ENCODE results near the gene GLTP.
"Not testable (repeated sequence)": the region's sequence is repeated elsewhere in the genome, so short reads cannot be mapped to it uniquely, and the experiment has no call there.

The GLTP gene

GRCh38 chr12:109880043-109880931 lies at the start of gene GLTP:
TSS of gene GLTP (minus strand) at chr12:109880541. CDS start at chr12:109880374, 167 bp downstream.
- Histone ChIP-seq H3K27me3 (ENCODE audit: control insufficient read depth, insufficient read depth, low read length) (no peaks in the 10 kb centered on the region), H3K27ac (ENCODE audit: low read length) (peak within 1 kb of the TSS; percentile 66), H3K4me1 (ENCODE audit: control insufficient read depth, insufficient read depth, low read length) (peaks cover 5% of the 10 kb centered on the region), H3K4me3 (ENCODE audit: low read length) (peak within 1 kb of the TSS; percentile 67), H3K9me3 (ENCODE audit: control insufficient read depth, insufficient read depth, low read length) (no peaks in the 10 kb centered on the region), H3K36me3 (ENCODE audit: control insufficient read depth, insufficient read depth, low read length) (no peaks in the 10 kb centered on the region)
- WGBS (ENCODE audit: insufficient coverage, insufficient read length): no CpG with 5 or more reads among the region's 92 CpGs
- peak; percentile 57 for DNase-seq (ENCODE audit: low read depth, low spot score)

GRCh38 chr12:109929326-109929725 lies 49.0 kb upstream of the GLTP start:
- not testable (repeated sequence) for H3K36me3 ChIP-seq (ENCODE audit: control insufficient read depth, insufficient read depth, low read length); H3K27ac ChIP-seq (ENCODE audit: low read length); H3K27me3 ChIP-seq (ENCODE audit: control insufficient read depth, insufficient read depth, low read length); DNase-seq (ENCODE audit: low read depth, low spot score); H3K4me1 ChIP-seq (ENCODE audit: control insufficient read depth, insufficient read depth, low read length); H3K4me3 ChIP-seq (ENCODE audit: low read length); H3K9me3 ChIP-seq (ENCODE audit: control insufficient read depth, insufficient read depth, low read length)
- no CpG with 5 or more reads among the region's 14 CpGs for WGBS (ENCODE audit: insufficient coverage, insufficient read length)

- Histone ChIP-seq H3K27me3 (ENCODE audit: control insufficient read depth, insufficient read depth, low read length) (no peaks in the 10 kb centered on the region), H3K4me1 (ENCODE audit: control insufficient read depth, insufficient read depth, low read length) (no peaks in the 10 kb centered on the region), H3K4me3 (ENCODE audit: low read length) (no peak overlapping the region), H3K9me3 (ENCODE audit: control insufficient read depth, insufficient read depth, low read length) (no peaks in the 10 kb centered on the region), H3K27ac (ENCODE audit: low read length) (no peak overlapping the region), H3K36me3 (ENCODE audit: control insufficient read depth, insufficient read depth, low read length) (peaks cover 7% of the 10 kb centered on the region)
- no peak for DNase-seq (ENCODE audit: low read depth, low spot score)
- no CpG with 5 or more reads among the region's 12 CpGs for WGBS (ENCODE audit: insufficient coverage, insufficient read length)
Observed at GRCh38 chr12:109928058-109928656, 47.8 kb upstream of the GLTP start.

- Histone ChIP-seq H3K27me3 (ENCODE audit: control insufficient read depth, insufficient read depth, low read length) (no peaks in the 10 kb centered on the region), H3K36me3 (ENCODE audit: control insufficient read depth, insufficient read depth, low read length) (peaks cover 4% of the 10 kb centered on the region; the same call in 1 of the 2 replicates), H3K27ac (ENCODE audit: low read length) (no peak overlapping the region), H3K4me1 (ENCODE audit: control insufficient read depth, insufficient read depth, low read length) (no peaks in the 10 kb centered on the region), H3K9me3 (ENCODE audit: control insufficient read depth, insufficient read depth, low read length) (no peaks in the 10 kb centered on the region), H3K4me3 (ENCODE audit: low read length) (no peak overlapping the region)
- DNase-seq (ENCODE audit: low read depth, low spot score): no peak
- WGBS (ENCODE audit: insufficient coverage, insufficient read length): no CpG with 5 or more reads among the region's 8 CpGs
Observed at GRCh38 chr12:109927622-109928021, 47.3 kb upstream of the GLTP start.

GRCh38 chr12:109926488-109927210 lies 46.3 kb upstream of the GLTP start:
- H3K36me3 ChIP-seq (ENCODE audit: control insufficient read depth, insufficient read depth, low read length): 0 out of 2 replicates have a peak, but pooled peaks cover 2% of the 10 kb centered on the region
- DNase-seq (ENCODE audit: low read depth, low spot score): no peak
- H3K27ac ChIP-seq (ENCODE audit: low read length): no peak overlapping the region
- H3K27me3 ChIP-seq (ENCODE audit: control insufficient read depth, insufficient read depth, low read length): no peaks in the 10 kb centered on the region
- H3K4me3 ChIP-seq (ENCODE audit: low read length): no peak overlapping the region
- H3K9me3 ChIP-seq (ENCODE audit: control insufficient read depth, insufficient read depth, low read length): no peaks in the 10 kb centered on the region
- no CpG with 5 or more reads among the region's 11 CpGs for WGBS (ENCODE audit: insufficient coverage, insufficient read length)
- H3K4me1 ChIP-seq (ENCODE audit: control insufficient read depth, insufficient read depth, low read length): no peaks in the 10 kb centered on the region

GRCh38 chr12:109926016-109926415 lies 45.7 kb upstream of the GLTP start:
- no peaks in the 10 kb centered on the region for H3K4me1 ChIP-seq (ENCODE audit: control insufficient read depth, insufficient read depth, low read length)
- no peak overlapping the region for H3K4me3 ChIP-seq (ENCODE audit: low read length)
- H3K27ac ChIP-seq (ENCODE audit: low read length): no peak overlapping the region
- no CpG with 5 or more reads among the region's 8 CpGs for WGBS (ENCODE audit: insufficient coverage, insufficient read length)
- DNase-seq (ENCODE audit: low read depth, low spot score): no peak
- no peaks in the 10 kb centered on the region for H3K9me3 ChIP-seq (ENCODE audit: control insufficient read depth, insufficient read depth, low read length)
- 0 out of 2 replicates have a peak, but pooled peaks cover 2% of the 10 kb centered on the region for H3K36me3 ChIP-seq (ENCODE audit: control insufficient read depth, insufficient read depth, low read length)
- H3K27me3 ChIP-seq (ENCODE audit: control insufficient read depth, insufficient read depth, low read length): no peaks in the 10 kb centered on the region

GRCh38 chr12:109925185-109925840 lies 45.0 kb upstream of the GLTP start:
- Histone ChIP-seq H3K4me3 (ENCODE audit: low read length) (no peak overlapping the region), H3K4me1 (ENCODE audit: control insufficient read depth, insufficient read depth, low read length) (no peaks in the 10 kb centered on the region), H3K36me3 (ENCODE audit: control insufficient read depth, insufficient read depth, low read length) (no peaks in the 10 kb centered on the region), H3K9me3 (ENCODE audit: control insufficient read depth, insufficient read depth, low read length) (no peaks in the 10 kb centered on the region), H3K27ac (ENCODE audit: low read length) (no peak overlapping the region), H3K27me3 (ENCODE audit: control insufficient read depth, insufficient read depth, low read length) (no peaks in the 10 kb centered on the region)
- no peak for DNase-seq (ENCODE audit: low read depth, low spot score)
- no CpG with 5 or more reads among the region's 20 CpGs for WGBS (ENCODE audit: insufficient coverage, insufficient read length)

- Histone ChIP-seq H3K27ac (ENCODE audit: low read length) (no peak overlapping the region), H3K36me3 (ENCODE audit: control insufficient read depth, insufficient read depth, low read length) (no peaks in the 10 kb centered on the region), H3K27me3 (ENCODE audit: control insufficient read depth, insufficient read depth, low read length) (no peaks in the 10 kb centered on the region), H3K9me3 (ENCODE audit: control insufficient read depth, insufficient read depth, low read length) (no peaks in the 10 kb centered on the region), H3K4me1 (ENCODE audit: control insufficient read depth, insufficient read depth, low read length) (no peaks in the 10 kb centered on the region), H3K4me3 (ENCODE audit: low read length) (no peak overlapping the region)
- no CpG with 5 or more reads among the region's 17 CpGs for WGBS (ENCODE audit: insufficient coverage, insufficient read length)
- DNase-seq (ENCODE audit: low read depth, low spot score): no peak
Observed at GRCh38 chr12:109923481-109924245, 43.3 kb upstream of the GLTP start.

GRCh38 chr12:109923038-109923437 lies 42.7 kb upstream of the GLTP start:
- no peaks in the 10 kb centered on the region for H3K36me3 ChIP-seq (ENCODE audit: control insufficient read depth, insufficient read depth, low read length)
- no peaks in the 10 kb centered on the region for H3K4me1 ChIP-seq (ENCODE audit: control insufficient read depth, insufficient read depth, low read length)
- DNase-seq (ENCODE audit: low read depth, low spot score): no peak
- no CpG with 5 or more reads among the region's 5 CpGs for WGBS (ENCODE audit: insufficient coverage, insufficient read length)
- H3K27ac ChIP-seq (ENCODE audit: low read length): no peak overlapping the region
- no peaks in the 10 kb centered on the region for H3K9me3 ChIP-seq (ENCODE audit: control insufficient read depth, insufficient read depth, low read length)
- no peak overlapping the region for H3K4me3 ChIP-seq (ENCODE audit: low read length)
- no peaks in the 10 kb centered on the region for H3K27me3 ChIP-seq (ENCODE audit: control insufficient read depth, insufficient read depth, low read length)
